ENCODE results near the gene MAGI2. TPM values are rescaled to one million over a fixed set of nuclear protein-coding genes. Genes with fewer than 3 reads are reported as not detected.

Gene MAGI2
- total RNA-seq, 2 donors from 2014 or later = 10.3 to 19.2 TPM

GRCh38 chr7:79339208-79339925 is 114.1 kb downstream of the MAGI2 start:
- H3K4me1 ChIP-seq (ENCODE audit: control insufficient read depth, insufficient read depth, low read length) = no peaks in the 10 kb centered on the region
- no peaks in the 10 kb centered on the region for H3K4me1 Mint-ChIP-seq
- no peak overlapping the region for H3K4me3 ChIP-seq (ENCODE audit: low read length)
- no peaks in the 10 kb centered on the region for H3K9me3 ChIP-seq (ENCODE audit: control insufficient read depth, low read length)
- no peaks in the 10 kb centered on the region for H3K27me3 Mint-ChIP-seq (ENCODE audit: insufficient read depth)
- no peaks in the 10 kb centered on the region for H3K36me3 ChIP-seq (ENCODE audit: control insufficient read depth, insufficient read depth, low read length)
- H3K4me3 Mint-ChIP-seq = no peak overlapping the region
- H3K27ac Mint-ChIP-seq = no peak overlapping the region
- no peak overlapping the region for H3K27ac ChIP-seq (ENCODE audit: low read depth, low read length)
- H3K36me3 Mint-ChIP-seq (ENCODE audit: low read depth) = no peaks in the 10 kb centered on the region
- DNase-seq = no peak
- no peaks in the 10 kb centered on the region for H3K27me3 ChIP-seq (ENCODE audit: control insufficient read depth, insufficient read depth, low read length, poor library complexity, severe bottlenecking)
- TF ChIP-seq, protein P1, sequence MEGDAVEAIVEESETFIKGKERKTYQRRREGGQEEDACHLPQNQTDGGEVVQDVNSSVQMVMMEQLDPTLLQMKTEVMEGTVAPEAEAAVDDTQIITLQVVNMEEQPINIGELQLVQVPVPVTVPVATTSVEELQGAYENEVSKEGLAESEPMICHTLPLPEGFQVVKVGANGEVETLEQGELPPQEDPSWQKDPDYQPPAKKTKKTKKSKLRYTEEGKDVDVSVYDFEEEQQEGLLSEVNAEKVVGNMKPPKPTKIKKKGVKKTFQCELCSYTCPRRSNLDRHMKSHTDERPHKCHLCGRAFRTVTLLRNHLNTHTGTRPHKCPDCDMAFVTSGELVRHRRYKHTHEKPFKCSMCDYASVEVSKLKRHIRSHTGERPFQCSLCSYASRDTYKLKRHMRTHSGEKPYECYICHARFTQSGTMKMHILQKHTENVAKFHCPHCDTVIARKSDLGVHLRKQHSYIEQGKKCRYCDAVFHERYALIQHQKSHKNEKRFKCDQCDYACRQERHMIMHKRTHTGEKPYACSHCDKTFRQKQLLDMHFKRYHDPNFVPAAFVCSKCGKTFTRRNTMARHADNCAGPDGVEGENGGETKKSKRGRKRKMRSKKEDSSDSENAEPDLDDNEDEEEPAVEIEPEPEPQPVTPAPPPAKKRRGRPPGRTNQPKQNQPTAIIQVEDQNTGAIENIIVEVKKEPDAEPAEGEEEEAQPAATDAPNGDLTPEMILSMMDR (conservative IDR thresholded peaks at IDR 0.05) = no peak
- no peak overlapping the region for H3K9ac ChIP-seq (ENCODE audit: extremely low read depth, low read length, poor library complexity, severe bottlenecking)
- WGBS, 2 experiments (ENCODE audit: insufficient coverage in 1 of 2, insufficient read length in 1 of 2) = 83 to 96% methylated on average over 1 to 4 of the region's 4 CpGs
- H3K9me3 Mint-ChIP-seq = no peaks in the 10 kb centered on the region

DNA sequence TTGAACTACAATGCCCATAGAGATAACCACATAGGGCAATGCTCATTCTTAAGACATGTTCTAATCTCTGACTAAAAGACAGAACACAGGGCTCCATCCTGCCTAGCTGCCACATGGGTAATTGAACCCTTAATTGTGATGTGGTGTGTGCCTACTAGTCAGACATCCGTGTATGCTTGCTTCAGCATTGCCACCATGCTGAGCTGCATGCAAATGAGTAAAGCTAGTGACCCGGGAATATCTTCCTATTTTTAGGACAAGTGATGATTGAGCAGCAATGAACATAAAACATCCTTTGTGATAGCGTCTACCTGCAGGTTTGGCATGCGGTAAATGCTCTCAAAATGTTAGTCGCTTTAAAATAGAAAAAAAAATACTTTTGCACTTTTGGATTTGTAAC is 115.8 kb downstream of the MAGI2 start:
- Histone ChIP-seq H3K9ac (ENCODE audit: extremely low read depth, low read length, poor library complexity, severe bottlenecking) (no peak overlapping the region), H3K36me3 (ENCODE audit: control insufficient read depth, insufficient read depth, low read length) (no peaks in the 10 kb centered on the region), H3K4me3 (ENCODE audit: low read length) (no peak overlapping the region), H3K4me1 (ENCODE audit: control insufficient read depth, insufficient read depth, low read length) (no peaks in the 10 kb centered on the region), H3K27ac (ENCODE audit: low read depth, low read length) (no peak overlapping the region), H3K9me3 (ENCODE audit: control insufficient read depth, low read length) (no peaks in the 10 kb centered on the region), H3K27me3 (ENCODE audit: control insufficient read depth, insufficient read depth, low read length, poor library complexity, severe bottlenecking) (no peaks in the 10 kb centered on the region)
- no peak for DNase-seq
- Mint-ChIP-seq H3K36me3 (ENCODE audit: low read depth) (no peaks in the 10 kb centered on the region), H3K27me3 (ENCODE audit: insufficient read depth) (no peaks in the 10 kb centered on the region), H3K9me3 (no peaks in the 10 kb centered on the region), H3K4me1 (no peaks in the 10 kb centered on the region), H3K27ac (no peak overlapping the region), H3K4me3 (no peak overlapping the region)
- 72 to 80% methylated on average over 5 of the region's 5 CpGs for WGBS, 2 experiments (ENCODE audit: insufficient coverage in 1 of 2, insufficient read length in 1 of 2)
- TF ChIP-seq, protein P1 (conservative IDR thresholded peaks at IDR 0.05) = no peak

GRCh38 chr7:79334841-79335240 is 118.6 kb downstream of the MAGI2 start:
- H3K9me3 Mint-ChIP-seq = no peaks in the 10 kb centered on the region
- DNase-seq = no peak
- H3K27ac ChIP-seq (ENCODE audit: low read depth, low read length) = no peak overlapping the region
- H3K9ac ChIP-seq (ENCODE audit: extremely low read depth, low read length, poor library complexity, severe bottlenecking) = no peak overlapping the region
- WGBS, 2 experiments (ENCODE audit: insufficient coverage in 1 of 2, insufficient read length in 1 of 2) = 90% methylated on average over 2 of the region's 2 CpGs; no CpG with 5 or more reads in 1 of the 2 experiments
- H3K27me3 ChIP-seq (ENCODE audit: control insufficient read depth, insufficient read depth, low read length, poor library complexity, severe bottlenecking) = no peaks in the 10 kb centered on the region
- H3K27ac Mint-ChIP-seq = no peak overlapping the region
- no peaks in the 10 kb centered on the region for H3K36me3 Mint-ChIP-seq (ENCODE audit: low read depth)
- no peak overlapping the region for H3K4me3 Mint-ChIP-seq
- TF ChIP-seq, protein P1 (conservative IDR thresholded peaks at IDR 0.05) = no peak
- H3K4me1 Mint-ChIP-seq = no peaks in the 10 kb centered on the region
- H3K4me3 ChIP-seq (ENCODE audit: low read length) = no peak overlapping the region
- H3K4me1 ChIP-seq (ENCODE audit: control insufficient read depth, insufficient read depth, low read length) = no peaks in the 10 kb centered on the region
- H3K36me3 ChIP-seq (ENCODE audit: control insufficient read depth, insufficient read depth, low read length) = no peaks in the 10 kb centered on the region
- H3K27me3 Mint-ChIP-seq (ENCODE audit: insufficient read depth) = no peaks in the 10 kb centered on the region
- H3K9me3 ChIP-seq (ENCODE audit: control insufficient read depth, low read length) = no peaks in the 10 kb centered on the region
